Gastroesophageal sphincter (tissue), 4 donors: ENCODE results near the gene LRRFIP2. TPM values are rescaled to one million over a fixed set of nuclear protein-coding genes. Genes with fewer than 3 reads are reported as not detected.

Experiments used
- ATAC-seq: fragments of 150-250 bp; one replicate; pipeline ENCODE4 v1.9.1; 2016; ENCODE audit warnings: mild to moderate bottlenecking, moderate library complexity
- H3K27ac ChIP-seq, 4 donors: fragments of 200-600 bp; sonication (generic) in 3 of 4; 1 replicate in 3 of 4; 2 replicates in 1 of 4; pipeline ENCODE4 v1.5.1; 2016 to 2019
- H3K27me3 ChIP-seq: fragments of 200-600 bp; sonication (generic); one replicate; pipeline ENCODE4 v1.5.1; 2019
- H3K36me3 ChIP-seq, 2 donors: fragments of 200-600 bp; sonication (generic); one replicate each; pipeline ENCODE4 v1.5.1; 2019; ENCODE audit warnings: control low read depth in 1 of 2
- H3K4me1 ChIP-seq, 3 donors: fragments of 200-600 bp; sonication (generic); 1 replicate in 2 of 3; 2 replicates in 1 of 3; pipeline ENCODE4 v1.5.1; 2016 to 2019; ENCODE audit warnings: control low read depth in 2 of 3
- H3K4me3 ChIP-seq, 2 donors: fragments of 200-600 bp; sonication (generic); one replicate each; pipeline ENCODE4 v1.5.1; 2019; ENCODE audit warnings: mild to moderate bottlenecking in 1 of 2, moderate library complexity in 1 of 2
- H3K9me3 ChIP-seq, 3 donors: fragments of 200-600 bp; sonication (generic); one replicate each; pipeline ENCODE4 v1.5.1; 2017 to 2019; ENCODE audit warnings: control low read depth in 2 of 3
- CTCF ChIP-seq, 4 experiments: fragments of 200-600 bp in 2 of 4; fragments of 450-650 bp in 2 of 4; sonication (generic) in 1 of 4; IDR thresholded peaks; one replicate each; pipeline ENCODE4 v1.5.1; 2017 to 2019; ENCODE audit warnings: antibody characterized with exemption in 4 of 4, mild to moderate bottlenecking in 2 of 4, moderate library complexity in 2 of 4
- EP300 ChIP-seq: sonication (generic); formaldehyde crosslinking; IDR thresholded peaks from one replicate; pipeline ENCODE4 v1.6.1; 2017; ENCODE audit warnings: antibody characterized with exemption, mild to moderate bottlenecking
- POLR2A ChIP-seq, 2 donors: fragments of 450-650 bp; IDR thresholded peaks; one replicate each; pipeline ENCODE4 v1.6.1; 2017; ENCODE audit warnings: antibody characterized with exemption in 2 of 2, mild to moderate bottlenecking in 2 of 2, moderate library complexity in 1 of 2
- POLR2AphosphoS5 ChIP-seq: sonication (generic); formaldehyde crosslinking; IDR thresholded peaks from one replicate; pipeline ENCODE4 v1.6.1; 2017; ENCODE audit warnings: antibody characterized with exemption
- WGBS, 2 donors: methylation state at CpG; one replicate each; pipeline ENCODE4 v1.1.5; 2018; ENCODE audit warnings: low coverage in 1 of 2; 5-methylcytosine and 5-hydroxymethylcytosine counted together
- total RNA-seq, 4 donors: library from RNA; depleted of rRNA; stranded (reverse); fragments of >200 nt; gene quantifications; one replicate each; pipeline ENCODE4 v1.1.0, GENCODE V29; 2016

The LRRFIP2 gene
- total RNA-seq, 4 donors from 2014 or later: 79.4 to 123 (median 88.4) TPM

DNA sequence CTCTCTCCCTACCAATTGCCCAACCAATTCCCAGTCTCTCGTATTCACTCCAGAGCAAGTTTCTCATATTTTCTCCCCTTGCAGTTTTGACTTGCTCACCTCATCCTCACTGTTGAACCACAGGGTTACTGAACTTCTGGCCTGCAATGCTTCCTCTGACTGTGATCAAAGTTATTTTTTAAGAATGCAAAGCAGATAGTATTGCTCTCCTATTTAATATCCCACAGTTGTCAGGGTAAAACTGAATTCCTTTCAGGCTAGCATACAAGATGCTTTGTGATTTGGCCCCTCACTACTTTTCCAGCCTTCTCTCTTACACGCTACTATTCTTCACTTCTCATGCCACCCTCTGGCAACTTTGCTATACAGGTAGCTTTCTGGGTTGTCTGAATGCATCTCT, 80.9 kb downstream of the LRRFIP2 start:
- Histone ChIP-seq H3K27me3 (no peaks in the 10 kb centered on the region), H3K4me1 (peaks cover 4 to 14% (median 4%) of the 10 kb centered on the region in 3 donors), H3K4me3 (no peak overlapping the region), H3K27ac (no peak overlapping the region), H3K9me3 (no peaks in the 10 kb centered on the region), H3K36me3 (peaks cover 0 to 58% of the 10 kb centered on the region in 2 donors)
- ATAC-seq: no peak
- WGBS, 2 donors: 92% methylated on average over 1 to 2 of the region's 2 CpGs
- TF ChIP-seq POLR2AphosphoS5: no peak
- TF ChIP-seq POLR2A (IDR thresholded peaks at IDR 0.05): no peak
- no peak for TF ChIP-seq CTCF (IDR thresholded peaks at IDR 0.05)
- TF ChIP-seq EP300: no peak

DNA sequence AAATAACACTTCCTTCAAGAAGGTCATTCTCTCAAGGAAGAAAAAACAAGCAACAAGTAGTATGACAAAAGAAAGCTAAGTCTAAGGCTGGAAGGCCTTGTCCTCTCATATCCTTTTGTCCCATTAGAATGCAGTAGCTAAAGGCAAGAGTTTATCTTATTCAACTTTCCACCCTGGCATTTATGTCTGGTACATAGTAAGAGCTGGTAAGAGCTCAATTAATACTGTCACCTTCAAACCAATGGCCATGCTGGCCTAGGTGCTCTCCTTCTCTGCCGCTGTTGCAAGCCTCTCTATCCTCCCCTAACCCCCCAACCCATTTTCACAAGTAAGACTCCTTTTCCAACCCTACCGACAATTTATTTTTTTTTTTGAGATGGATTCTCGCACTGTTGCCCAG, 81.9 kb downstream of the LRRFIP2 start:
- Histone ChIP-seq H3K4me1 (peaks cover 4 to 14% (median 4%) of the 10 kb centered on the region in 3 donors), H3K4me3 (no peak overlapping the region), H3K9me3 (no peaks in the 10 kb centered on the region), H3K36me3 (peaks cover 0 to 68% of the 10 kb centered on the region in 2 donors), H3K27me3 (no peaks in the 10 kb centered on the region), H3K27ac (no peak overlapping the region)
- TF ChIP-seq POLR2A (IDR thresholded peaks at IDR 0.05): no peak
- TF ChIP-seq POLR2AphosphoS5: no peak
- no peak for TF ChIP-seq CTCF (IDR thresholded peaks at IDR 0.05)
- TF ChIP-seq EP300: no peak
- WGBS, 2 donors: 97% methylated on average over 3 of the region's 3 CpGs; no CpG with 5 or more reads in 1 of the 2 donors
- ATAC-seq: no peak

GRCh38 chr3:37087870-37088269, 86.5 kb downstream of the LRRFIP2 start:
- Histone ChIP-seq H3K27me3 (no peaks in the 10 kb centered on the region), H3K4me3 (no peak overlapping the region), H3K9me3 (no peaks in the 10 kb centered on the region), H3K36me3 (peaks cover 0 to 53% of the 10 kb centered on the region in 2 donors), H3K4me1 (peaks cover 0 to 15% (median 0%) of the 10 kb centered on the region in 3 donors), H3K27ac (no peak overlapping the region)
- no peak for ATAC-seq
- TF ChIP-seq EP300 (no peak), CTCF (IDR thresholded peaks at IDR 0.05) (no peak), POLR2A (IDR thresholded peaks at IDR 0.05) (no peak)
- WGBS, 2 donors: no CpG with 5 or more reads among the region's 2 CpGs

DNA sequence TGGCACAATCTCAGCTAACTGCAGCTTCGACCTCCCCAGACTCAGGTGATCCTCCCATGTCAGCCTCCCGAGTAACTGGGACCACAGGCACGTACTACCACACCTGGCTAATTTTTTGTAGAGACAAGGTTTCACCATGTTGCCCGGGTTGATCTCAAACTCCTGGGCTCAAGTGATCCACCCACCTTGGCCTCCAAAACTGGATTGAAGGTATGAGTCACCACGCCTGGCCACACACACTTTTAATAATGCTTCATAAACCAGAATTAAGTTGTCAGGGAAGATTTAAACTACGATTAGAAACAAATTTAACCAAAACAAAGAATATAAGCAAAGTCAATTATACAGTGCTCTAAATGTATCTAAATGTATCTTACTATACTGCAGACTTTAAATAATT, 87.5 kb downstream of the LRRFIP2 start:
- Histone ChIP-seq H3K27me3 (no peaks in the 10 kb centered on the region), H3K27ac (no peak overlapping the region), H3K4me1 (peaks cover 0 to 23% (median 2%) of the 10 kb centered on the region in 3 donors), H3K9me3 (no peaks in the 10 kb centered on the region), H3K4me3 (no peak overlapping the region), H3K36me3 (peaks cover 0 to 54% of the 10 kb centered on the region in 2 donors)
- TF ChIP-seq EP300: no peak
- no peak for TF ChIP-seq POLR2A (IDR thresholded peaks at IDR 0.05)
- TF ChIP-seq CTCF (IDR thresholded peaks at IDR 0.05): no peak
- no peak for TF ChIP-seq POLR2AphosphoS5
- 79 to 90% methylated on average over 3 to 5 of the region's 6 CpGs for WGBS, 2 donors
- ATAC-seq: no peak

- Histone ChIP-seq H3K27ac (peak overlapping the region in 1 of 4 donors; percentile 37), H3K4me3 (no peak overlapping the region), H3K36me3 (peaks cover 0 to 33% of the 10 kb centered on the region in 2 donors), H3K27me3 (no peaks in the 10 kb centered on the region), H3K4me1 (peaks cover 0 to 34% (median 2%) of the 10 kb centered on the region in 3 donors), H3K9me3 (no peaks in the 10 kb centered on the region)
- no peak for TF ChIP-seq POLR2AphosphoS5
- TF ChIP-seq EP300: no peak
- TF ChIP-seq CTCF (IDR thresholded peaks at IDR 0.05): no peak
- TF ChIP-seq POLR2A (IDR thresholded peaks at IDR 0.05): no peak
- 88 to 92% methylated on average over 3 of the region's 3 CpGs for WGBS, 2 donors
- no peak for ATAC-seq
These were observed 92.1 kb downstream of the LRRFIP2 start for GRCh38 chr3:37082317-37082716.
